Measurements from ENCODE around the gene UTP11.

The UTP11 gene

DNA sequence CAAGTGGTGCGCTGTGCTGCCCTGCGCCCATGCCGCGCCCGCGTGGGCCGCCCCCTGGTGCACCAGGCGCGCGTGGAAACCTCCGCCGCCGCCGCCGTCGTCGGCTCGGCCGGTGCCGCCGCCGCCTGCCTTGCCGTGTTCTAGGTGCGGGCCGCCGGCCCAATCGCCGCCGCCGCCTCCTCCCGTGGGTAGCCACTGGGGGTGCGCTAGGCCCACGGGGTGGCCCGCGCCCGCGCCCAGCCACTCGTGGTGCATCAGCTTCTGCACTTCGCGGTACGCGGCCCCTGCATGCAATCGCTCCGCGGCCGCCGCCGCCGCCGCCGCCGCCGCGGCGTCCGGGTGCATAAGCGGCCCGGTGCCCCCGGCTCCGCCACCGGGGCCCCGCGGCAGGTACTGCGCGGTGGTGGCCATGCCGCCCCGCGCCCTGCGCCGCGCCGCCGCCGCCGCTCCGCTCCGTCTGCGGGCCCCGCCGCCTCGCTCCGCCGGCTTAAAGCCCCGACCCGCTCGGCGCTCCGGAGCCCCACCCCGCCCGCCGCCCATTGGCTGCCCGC lies 33.9 kb downstream of the UTP11 start, which contains the start of gene POU3F1:
TSS of gene POU3F1 (minus strand) at position 461 of the 551 bp plus-strand sequence. CDS start at position 411, 50 bp downstream.
- no peak for DNase-seq (ENCODE audit: low read depth)

DNA sequence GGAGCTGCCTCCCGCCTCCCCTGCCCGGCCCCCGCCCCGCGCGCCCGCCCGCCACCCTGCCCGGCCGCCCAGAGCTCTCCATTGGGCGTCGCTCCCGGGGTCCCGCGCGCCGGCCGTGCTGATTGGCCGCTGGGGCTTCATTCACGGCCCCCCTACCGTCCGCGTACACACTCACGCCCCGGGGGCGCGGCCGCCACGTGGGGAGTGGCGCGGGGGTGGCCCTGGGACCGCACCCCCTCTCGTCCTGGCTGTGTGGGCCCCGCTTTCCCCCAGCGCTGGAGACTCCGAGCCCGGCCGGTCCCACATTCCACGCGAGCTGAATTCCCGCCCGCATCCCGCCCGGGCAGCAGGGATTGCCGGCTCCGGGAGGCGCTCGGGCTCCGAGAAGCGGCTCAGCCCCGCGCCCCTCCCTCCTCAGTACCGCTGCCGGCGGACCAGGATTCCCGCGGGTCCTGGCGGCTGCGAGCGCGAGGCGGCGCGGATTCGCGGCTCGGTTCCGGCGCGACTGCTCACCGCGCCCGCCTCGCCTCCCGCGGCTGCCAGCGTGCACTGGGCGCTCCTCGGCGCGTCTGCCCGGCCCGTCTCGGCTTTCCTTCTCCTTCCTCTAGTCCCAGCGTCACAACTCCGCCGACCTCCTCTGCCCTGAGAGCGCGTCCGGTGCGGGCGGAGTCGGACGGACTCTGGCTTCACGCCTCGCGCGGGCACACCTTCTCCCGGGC lies 34.5 kb downstream of the UTP11 start:
- peak; percentile 73 for DNase-seq (ENCODE audit: low read depth)

DNA sequence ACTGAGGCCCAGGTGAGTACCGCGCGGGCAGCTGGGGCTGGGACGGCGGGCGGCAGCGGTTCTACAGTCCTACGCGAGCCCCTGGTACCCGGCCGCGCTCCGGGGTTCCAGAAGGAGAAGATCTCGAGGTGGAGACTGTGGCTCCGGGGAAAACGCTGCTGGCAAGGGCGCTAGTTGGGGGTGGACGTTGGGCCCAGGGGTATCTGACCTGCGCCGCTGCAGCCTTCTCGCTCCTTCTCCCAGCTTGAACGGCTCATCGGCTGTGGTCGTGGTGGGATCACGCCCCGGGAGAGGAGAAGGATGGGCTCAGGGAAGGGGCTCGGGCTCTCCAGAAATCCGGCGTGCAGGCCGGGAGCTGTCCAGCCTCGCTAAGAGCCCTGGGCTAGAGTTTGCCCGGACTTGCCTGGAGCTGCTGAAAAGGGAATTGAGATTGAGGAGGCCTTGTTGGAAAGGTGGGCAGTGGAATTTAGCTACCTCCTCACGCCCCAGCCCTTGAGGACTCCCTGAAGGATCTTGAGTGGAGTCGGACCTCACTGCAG lies 35.1 kb downstream of the UTP11 start:
- DNase-seq (ENCODE audit: low read depth) = no peak

DNA sequence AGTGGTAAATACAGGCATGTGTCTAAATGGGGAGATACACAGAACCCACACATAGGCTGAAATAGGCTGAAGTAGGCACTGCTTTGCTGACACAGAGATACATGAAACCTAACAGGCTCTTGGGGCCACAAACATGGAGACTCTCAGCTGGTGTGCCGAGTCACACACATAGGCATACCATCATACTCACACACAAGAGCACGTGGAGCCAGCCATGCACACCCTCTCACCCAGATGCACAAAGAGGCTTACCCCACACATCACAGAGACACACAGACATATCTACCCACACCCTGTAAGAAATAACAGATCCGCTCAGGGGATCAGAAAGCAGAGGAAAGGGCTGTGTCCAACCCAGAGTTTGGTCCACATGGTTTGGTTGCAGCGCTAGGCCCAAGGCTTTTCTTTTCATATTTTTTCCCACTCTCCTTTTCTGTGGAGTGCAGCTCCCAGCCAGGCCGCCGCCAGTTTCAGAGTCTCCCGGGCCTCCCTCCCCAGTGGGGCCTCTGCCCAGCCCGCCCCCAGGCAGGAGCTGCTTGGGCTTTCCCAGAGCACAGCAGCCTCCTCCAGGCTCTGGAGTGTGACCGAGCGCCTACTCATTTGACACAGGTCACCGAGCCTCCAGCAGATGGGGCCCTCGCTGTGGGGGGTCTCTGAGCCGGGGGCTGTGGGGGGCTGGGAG lies 38.0 kb downstream of the UTP11 start:
- no peak for DNase-seq (ENCODE audit: low read depth)

DNA sequence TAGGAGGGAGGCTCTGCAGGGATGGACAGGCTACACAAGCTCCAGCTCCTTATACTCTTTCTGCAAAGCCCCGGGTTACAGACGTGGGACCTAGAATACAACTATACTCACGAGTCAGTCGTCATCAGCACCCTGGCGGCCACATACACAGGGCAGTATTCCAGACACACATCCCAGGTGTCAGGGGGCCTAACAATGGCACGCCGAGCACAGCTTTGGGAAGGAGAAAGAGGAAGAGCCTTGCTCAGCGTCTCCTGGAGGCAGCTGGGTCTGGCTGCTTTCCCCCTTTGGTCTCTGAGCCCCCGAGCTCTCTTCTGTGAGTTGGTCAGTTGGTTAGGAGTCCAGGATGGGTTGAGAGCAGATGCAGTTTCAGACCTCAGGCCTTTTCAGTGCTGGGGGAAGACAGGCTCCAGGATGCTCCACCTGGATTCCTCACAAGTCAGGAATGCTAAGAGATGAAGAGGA lies 38.6 kb downstream of the UTP11 start:
- DNase-seq (ENCODE audit: low read depth) = no peak

DNA sequence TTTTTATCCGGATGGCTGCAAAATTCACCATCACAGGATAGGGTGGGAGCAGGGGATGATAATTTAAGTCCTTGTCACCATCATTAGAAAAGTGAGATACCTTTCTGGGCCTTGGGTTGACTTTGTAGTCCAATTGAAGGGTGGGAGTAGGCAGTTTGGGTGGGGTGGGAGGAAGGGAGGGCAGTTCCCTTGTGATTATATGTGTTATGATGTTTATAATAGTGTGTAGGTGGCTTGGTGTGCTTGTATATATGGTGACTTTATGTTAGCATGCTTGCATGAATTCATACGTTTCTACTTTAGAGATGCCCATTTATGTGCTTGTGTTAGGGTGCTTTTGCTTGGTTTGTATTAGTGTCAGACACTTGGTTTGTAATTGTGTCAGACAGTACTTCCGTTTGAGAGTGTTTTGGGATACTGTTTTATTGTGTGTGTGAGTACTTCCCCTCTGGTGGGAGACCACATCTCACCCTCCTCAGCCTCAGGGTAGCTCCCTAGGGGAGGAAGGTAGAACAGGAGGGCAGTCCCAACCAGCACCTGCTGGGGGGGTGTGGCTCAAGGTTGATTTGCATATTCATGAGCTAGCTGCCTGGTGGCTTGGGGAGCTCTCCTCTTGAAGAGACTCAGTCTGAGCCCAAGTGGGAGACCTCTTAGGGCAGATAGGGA lies 40.3 kb downstream of the UTP11 start:
- DNase-seq (ENCODE audit: low read depth) = no peak

DNA sequence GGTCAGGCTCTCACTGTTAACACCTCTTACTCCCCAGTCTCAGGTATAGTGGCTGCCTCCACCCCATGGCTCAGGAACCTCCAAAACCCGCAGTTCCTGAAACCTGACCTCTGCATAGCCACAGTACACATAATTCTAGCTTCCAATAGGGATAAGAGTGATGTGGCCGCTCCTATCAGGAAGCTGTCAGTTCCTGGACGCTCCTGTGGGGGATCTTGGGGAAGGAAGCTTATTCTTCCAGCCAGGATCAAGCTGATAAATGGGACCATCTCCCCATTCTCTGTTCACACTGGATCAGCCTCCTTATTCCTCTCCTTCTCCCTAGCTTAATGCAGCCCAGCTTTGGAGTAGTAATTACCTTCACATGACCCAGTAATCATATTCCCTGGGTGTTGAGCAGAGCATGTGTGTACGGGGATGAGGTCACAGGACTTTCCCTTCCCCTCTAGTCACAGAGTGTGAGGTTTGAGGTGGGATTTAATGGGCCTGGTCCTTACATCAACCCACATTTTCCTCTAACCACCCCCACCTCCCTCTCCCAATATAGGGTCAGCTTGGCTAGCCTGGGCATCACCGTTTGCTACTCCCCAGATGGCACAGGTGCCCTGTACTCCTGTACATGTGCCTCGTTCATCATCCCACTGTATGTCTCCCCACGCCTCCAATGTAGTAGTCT lies 41.0 kb downstream of the UTP11 start:
- no peak for DNase-seq (ENCODE audit: low read depth)

DNA sequence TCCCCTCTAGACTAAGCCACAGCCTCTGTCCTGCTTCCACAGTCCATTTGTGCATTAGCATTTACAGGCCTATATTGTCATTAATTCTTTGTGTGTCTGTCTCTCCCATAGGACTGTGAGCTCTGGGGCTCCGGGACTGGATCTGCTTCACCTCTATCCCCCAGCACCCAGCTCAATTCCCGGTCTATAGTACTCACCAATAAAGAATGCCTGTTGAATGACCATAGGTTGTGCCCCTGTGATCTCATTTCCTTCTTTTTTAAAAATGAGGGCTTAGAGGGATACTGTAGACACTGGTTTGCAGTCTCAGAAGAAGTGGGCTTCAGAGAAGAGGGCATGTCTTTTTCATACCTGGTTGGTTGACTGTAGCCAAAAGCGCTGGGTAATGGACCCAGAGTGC lies 42.9 kb downstream of the UTP11 start:
- DNase-seq (ENCODE audit: low read depth) = no peak

DNA sequence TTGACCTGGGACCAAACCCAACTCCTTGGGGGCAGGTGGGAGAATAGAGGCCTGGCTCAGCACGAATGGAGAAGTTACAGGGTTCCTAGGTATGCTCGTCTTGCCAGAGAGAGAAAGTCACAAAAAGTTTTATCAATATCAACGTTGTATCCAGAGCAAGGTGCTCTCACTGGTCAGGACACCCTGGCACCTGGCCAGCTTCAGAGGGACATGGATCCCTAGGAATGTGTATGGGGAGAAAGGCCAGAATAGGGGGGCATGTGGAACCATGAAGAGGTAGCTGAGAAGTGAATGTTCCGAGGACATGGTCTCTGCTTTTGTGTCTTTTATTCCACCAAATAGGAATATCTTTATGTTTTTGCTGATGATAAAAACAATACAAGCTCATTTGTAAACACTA lies 43.4 kb downstream of the UTP11 start:
- no peak for DNase-seq (ENCODE audit: low read depth)

DNA sequence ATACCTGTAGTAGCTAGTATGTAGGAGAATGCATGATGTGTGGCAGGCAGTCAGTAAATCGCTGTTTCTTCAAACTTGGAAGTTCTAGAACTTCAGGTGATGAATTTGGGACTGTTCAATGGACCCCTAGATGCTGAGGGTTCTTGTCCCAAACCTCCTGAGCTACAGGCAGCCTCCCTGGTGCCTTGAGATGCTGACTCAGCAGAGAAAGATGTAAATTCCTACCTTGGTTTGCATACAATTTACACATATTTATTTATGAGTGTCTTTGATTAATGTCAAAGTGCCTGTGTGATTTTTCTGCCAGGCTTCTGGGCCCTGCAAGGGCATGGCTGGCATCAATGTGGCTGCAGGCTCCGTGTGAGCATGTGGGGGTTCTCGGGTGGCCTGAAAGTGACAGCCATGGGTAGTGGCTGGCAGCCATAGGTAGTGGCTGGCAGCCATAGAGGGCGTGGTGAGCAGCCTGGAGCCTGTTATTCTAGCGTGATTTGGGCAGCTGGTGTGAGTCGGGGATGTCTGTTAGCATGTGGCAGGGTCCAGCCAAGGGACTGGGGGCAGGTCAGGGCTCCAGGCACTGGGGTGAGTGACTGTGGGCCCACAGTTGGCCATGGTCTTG lies 47.2 kb downstream of the UTP11 start:
- no peak for DNase-seq (ENCODE audit: low read depth)

DNA sequence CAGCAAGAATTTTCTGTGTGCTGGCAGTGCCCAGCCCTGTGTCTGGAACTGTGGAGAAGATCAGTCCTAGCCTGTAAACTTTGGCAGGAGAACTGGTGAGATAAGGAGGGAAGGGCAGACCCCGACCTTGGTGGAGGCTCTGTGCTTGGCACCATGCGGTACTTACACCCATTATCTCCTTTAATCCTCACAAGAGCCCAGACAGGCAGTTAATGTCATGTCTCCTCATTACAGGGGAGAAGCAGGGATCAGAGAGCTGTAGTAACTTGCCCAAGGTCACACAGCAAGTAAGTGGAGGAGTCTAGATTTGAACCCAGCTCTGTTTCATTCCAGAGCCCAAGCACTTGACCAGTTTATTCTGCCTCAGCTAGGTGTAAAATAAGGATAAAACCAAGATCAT lies 48.0 kb downstream of the UTP11 start:
- no peak for DNase-seq (ENCODE audit: low read depth)

DNA sequence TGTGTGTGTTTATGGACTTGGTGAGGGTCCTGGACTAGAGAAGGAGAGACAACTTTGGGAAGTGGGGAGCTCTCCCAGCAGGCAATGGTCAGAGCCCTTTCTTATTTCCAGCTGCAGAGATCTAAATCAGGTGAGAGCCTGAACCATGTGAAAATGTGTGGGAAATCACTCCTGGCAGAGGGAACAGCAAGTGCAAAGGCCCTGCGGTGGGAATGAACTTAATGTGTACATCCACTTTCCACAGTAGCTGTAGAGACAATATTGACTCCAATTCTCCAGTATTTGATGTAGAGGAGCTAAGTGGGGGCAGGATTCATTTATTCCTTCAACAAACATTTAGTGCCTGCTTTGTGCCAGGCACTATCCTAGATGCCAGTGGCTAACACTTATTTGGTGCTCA lies 48.8 kb downstream of the UTP11 start:
- DNase-seq (ENCODE audit: low read depth) = no peak

DNA sequence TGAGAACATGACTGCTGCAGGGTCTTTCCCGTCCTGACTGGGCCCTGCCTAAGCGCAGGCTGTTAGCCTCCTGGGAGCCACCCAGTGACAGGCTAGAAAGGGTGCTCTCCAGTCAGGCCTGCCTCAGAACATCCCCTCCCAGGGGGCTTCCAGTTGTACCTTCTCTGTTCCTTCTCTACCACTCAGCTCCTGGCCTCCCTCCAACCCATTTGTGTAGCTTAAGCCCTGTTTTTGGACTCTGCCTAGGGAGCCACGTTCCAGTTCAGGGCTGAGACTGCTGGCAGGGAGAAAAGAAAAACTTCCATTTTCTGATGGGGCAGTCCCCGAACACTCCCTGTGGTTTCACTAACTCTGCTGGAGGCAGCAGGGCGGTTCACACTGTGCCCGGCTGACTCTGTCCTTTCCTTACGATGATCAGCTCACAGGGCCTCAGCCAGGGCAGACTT lies 49.4 kb downstream of the UTP11 start:
- no peak for DNase-seq (ENCODE audit: low read depth)

DNA sequence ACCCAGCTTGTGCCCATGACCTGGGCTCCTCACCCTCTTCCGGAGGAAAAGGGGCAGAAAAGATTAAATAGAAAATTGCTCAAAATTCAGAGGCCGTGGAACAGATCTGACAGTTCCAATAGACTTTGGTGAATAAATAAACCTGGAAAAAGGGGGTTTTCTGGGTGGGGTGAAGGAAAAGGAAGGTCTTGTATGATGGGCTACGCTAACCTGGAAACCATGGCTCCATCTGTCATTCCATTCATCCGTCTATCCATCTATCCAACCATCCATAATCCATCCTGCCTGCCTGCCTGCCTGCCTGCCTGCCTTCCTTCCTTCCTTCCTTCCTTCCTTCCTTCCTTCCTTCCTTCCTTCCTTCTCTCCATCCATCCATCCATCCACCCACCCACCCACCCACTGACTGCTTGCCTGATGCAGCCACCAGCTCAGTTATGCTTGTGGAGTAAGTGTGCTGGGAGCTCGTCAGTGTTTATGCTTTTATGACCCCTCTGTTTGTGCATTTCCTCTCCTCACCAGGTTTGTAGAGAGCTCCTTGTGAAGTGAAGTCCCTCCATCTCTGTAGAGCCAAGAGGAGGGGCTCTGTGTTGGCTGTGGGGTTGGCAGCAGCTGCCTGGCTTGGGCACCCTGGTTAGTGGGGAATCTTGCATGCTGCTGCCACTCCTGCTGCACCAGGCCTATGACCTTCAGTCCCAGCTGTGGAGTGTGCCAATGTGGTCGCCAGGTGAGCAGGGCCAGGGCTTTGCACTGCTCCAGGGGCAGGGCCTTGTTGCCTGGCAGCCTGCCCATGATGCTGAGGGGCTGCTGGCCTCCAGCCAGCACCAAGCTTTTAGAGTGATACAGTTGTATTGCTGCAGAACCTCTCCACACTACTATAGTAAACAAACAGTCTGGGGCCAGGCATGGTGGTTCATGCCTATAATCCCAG lies 50.1 kb downstream of the UTP11 start:
- no peak for DNase-seq (ENCODE audit: low read depth)

DNA sequence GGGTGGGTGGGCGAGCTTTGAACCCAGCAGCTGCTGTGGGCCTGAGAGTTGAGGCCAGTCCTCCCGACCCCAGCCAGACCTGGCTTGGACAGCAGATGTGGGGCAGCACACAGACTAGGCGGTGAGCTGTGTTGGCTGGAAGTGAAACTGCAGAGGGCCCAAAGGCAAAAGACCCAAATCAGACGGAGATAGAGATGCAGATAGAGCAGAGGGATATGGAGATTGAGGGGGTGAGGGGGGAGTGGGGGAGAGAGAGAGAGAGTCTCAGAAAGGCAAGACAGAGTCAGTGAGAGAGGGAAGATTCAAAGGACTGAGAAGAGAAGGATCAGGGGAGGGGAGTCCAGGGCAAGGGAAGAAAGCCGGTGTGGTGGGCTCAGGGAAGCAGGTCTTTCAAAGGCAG lies 51.1 kb downstream of the UTP11 start:
- DNase-seq (ENCODE audit: low read depth) = no peak

DNA sequence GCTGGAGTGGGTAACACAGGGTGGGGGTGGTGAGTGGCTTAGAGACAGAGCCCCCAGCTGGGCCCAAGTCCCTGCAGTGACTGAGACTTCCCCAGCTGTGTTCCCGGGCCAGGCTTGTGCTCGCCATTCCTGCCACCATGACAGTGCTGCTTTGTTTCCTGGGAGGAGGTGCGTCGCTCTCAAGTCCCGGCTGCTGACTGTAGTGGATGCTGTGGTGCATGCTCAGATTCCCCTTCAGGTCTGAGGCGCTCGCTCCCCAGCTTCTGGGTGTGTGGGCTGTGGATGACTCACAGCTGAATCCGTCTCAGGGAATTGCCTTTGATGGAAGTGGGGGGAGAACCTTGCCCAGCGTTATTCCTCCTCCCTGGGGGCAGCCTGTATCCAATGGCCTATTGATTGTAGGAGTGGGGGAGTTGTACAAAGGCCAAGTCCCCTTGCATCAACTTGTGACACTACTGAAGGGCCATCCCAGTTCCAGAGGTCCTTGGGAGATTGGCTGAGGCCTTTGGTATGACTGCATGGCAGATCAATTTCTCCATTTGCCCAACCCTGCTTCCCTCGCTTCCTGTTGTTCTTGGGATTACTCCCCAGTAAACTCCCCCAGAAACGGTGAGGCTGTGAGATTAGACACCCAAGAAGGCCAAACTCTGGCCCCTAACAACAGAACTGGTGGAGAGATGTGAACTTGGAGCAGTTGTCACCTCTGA lies 51.8 kb downstream of the UTP11 start:
- DNase-seq (ENCODE audit: low read depth) = no peak

DNA sequence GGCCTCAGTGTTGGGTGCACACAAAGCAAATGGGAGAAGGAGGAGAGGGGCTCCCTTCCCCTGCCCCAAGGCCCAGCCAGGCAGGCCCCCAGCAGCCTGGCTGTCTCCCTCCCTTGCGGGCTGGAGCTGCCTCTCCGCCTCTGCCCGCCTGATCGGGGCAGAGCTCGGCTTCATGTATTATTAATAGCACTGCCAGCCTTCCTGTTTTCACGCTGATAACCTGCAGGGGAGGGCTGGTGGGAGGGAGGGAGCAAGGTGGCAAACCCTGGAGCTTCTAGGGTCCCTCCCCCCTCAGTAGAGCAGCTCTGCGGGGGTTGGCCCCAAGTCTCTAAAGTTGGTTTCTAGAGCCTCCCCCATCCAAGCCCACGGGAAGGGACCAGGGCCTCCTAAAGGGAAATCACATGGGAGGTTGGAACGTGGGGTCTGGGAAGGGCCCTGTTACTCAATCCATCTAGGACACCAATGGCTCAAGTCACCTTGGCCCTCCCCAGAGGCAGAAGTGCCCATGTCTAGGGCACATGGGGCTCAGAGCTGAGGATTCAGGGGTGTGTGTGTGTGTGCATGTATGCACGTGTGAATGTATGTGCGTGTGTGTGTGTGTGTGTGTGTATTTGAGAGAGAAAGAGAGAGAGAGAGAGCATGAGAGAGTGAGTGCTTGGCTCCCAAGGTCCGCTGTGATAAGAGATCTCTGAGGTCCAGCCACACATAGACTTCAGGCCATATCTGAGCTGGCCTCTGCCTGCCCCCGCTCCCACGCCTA lies 55.9 kb downstream of the UTP11 start:
- no peak for DNase-seq (ENCODE audit: low read depth)

DNA sequence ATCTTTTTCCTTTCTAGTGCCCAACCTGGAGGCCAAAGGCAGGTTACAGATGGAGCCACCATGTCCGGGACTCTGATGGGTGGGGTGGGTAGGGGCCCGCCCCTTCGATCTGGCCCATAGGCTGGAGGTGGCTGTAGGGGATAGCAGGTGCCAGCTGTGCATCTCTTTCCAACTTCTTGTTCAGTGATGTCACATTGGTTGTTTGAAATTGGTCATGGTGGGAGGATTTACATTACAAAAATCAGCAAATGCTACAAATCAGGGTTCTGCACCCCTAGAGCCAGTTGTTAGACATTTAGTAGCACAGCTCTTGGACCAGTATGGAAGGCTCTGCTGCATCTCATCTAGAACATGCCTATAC lies 56.4 kb downstream of the UTP11 start:
- no peak for DNase-seq (ENCODE audit: low read depth)

Measured in fibroblast of gingiva (primary cell).